ENCODE measurements around the gene NAIF1.
"Not testable (repeated sequence)": the region's sequence is repeated elsewhere in the genome, so short reads cannot be mapped to it uniquely, and the experiment has no call there.

Gene NAIF1

GRCh38 chr9:128066713-128067644, at the start of gene NAIF1:
Gene NAIF1 (minus strand): TSS chr9:128067320. CDS start chr9:128067101, 219 bp downstream.
- Histone ChIP-seq H3K27ac (ENCODE audit: low read depth, low read length) (peak within 1 kb of the TSS; percentile 98), H3K27me3 (ENCODE audit: insufficient read depth, low read length) (no peaks in the 10 kb centered on the region), H3K4me3 (ENCODE audit: low read depth, low read length) (peak within 1 kb of the TSS; percentile 94), H2AFZ (ENCODE audit: low read length, unreplicated experiment) (peak within 1 kb of the TSS; percentile 92), H3K36me3 (ENCODE audit: insufficient read depth, low read length) (no peaks in the 10 kb centered on the region), H3K79me2 (ENCODE audit: control insufficient read depth, insufficient read depth, low read length, unreplicated experiment) (peaks cover 45% of the 10 kb centered on the region), H3K4me1 (ENCODE audit: control insufficient read depth, insufficient read depth, low read length, unreplicated experiment) (peaks cover 22% of the 10 kb centered on the region)

- no peak overlapping the region for H2AFZ ChIP-seq (ENCODE audit: low read length, unreplicated experiment)
- H3K27ac ChIP-seq (ENCODE audit: low read depth, low read length) = no peak overlapping the region
- H3K27me3 ChIP-seq (ENCODE audit: insufficient read depth, low read length) = no peaks in the 10 kb centered on the region
- H3K79me2 ChIP-seq (ENCODE audit: control insufficient read depth, insufficient read depth, low read length, unreplicated experiment) = no peaks in the 10 kb centered on the region
- H3K4me3 ChIP-seq (ENCODE audit: low read depth, low read length) = no peak overlapping the region
- H3K36me3 ChIP-seq (ENCODE audit: insufficient read depth, low read length) = peaks cover 4% of the 10 kb centered on the region; the same call in 1 of the 2 replicates
- H3K4me1 ChIP-seq (ENCODE audit: control insufficient read depth, insufficient read depth, low read length, unreplicated experiment) = no peaks in the 10 kb centered on the region
These were observed 49.3 kb upstream of the NAIF1 start for GRCh38 chr9:128116104-128117083.

GRCh38 chr9:128115187-128116103, 48.3 kb upstream of the NAIF1 start:
- H3K4me3 ChIP-seq (ENCODE audit: low read depth, low read length) = no peak overlapping the region
- H3K36me3 ChIP-seq (ENCODE audit: insufficient read depth, low read length) = peaks cover 4% of the 10 kb centered on the region; the same call in 1 of the 2 replicates
- no peaks in the 10 kb centered on the region for H3K79me2 ChIP-seq (ENCODE audit: control insufficient read depth, insufficient read depth, low read length, unreplicated experiment)
- no peaks in the 10 kb centered on the region for H3K4me1 ChIP-seq (ENCODE audit: control insufficient read depth, insufficient read depth, low read length, unreplicated experiment)
- H2AFZ ChIP-seq (ENCODE audit: low read length, unreplicated experiment) = no peak overlapping the region
- no peaks in the 10 kb centered on the region for H3K27me3 ChIP-seq (ENCODE audit: insufficient read depth, low read length)
- H3K27ac ChIP-seq (ENCODE audit: low read depth, low read length) = no peak overlapping the region

- Histone ChIP-seq H3K4me3 (ENCODE audit: low read depth, low read length) (no peak overlapping the region), H3K36me3 (ENCODE audit: insufficient read depth, low read length) (peaks cover 4% of the 10 kb centered on the region; the same call in 1 of the 2 replicates), H3K79me2 (ENCODE audit: control insufficient read depth, insufficient read depth, low read length, unreplicated experiment) (no peaks in the 10 kb centered on the region), H3K27me3 (ENCODE audit: insufficient read depth, low read length) (no peaks in the 10 kb centered on the region), H2AFZ (ENCODE audit: low read length, unreplicated experiment) (no peak overlapping the region), H3K27ac (ENCODE audit: low read depth, low read length) (no peak overlapping the region), H3K4me1 (ENCODE audit: control insufficient read depth, insufficient read depth, low read length, unreplicated experiment) (no peaks in the 10 kb centered on the region)
These were observed 47.4 kb upstream of the NAIF1 start for GRCh38 chr9:128114326-128115186.

- H3K27me3 ChIP-seq (ENCODE audit: insufficient read depth, low read length) = no peaks in the 10 kb centered on the region
- no peaks in the 10 kb centered on the region for H3K79me2 ChIP-seq (ENCODE audit: control insufficient read depth, insufficient read depth, low read length, unreplicated experiment)
- H3K36me3 ChIP-seq (ENCODE audit: insufficient read depth, low read length) = peaks cover 4% of the 10 kb centered on the region; the same call in 1 of the 2 replicates
- no peak overlapping the region for H3K27ac ChIP-seq (ENCODE audit: low read depth, low read length)
- H2AFZ ChIP-seq (ENCODE audit: low read length, unreplicated experiment) = no peak overlapping the region
- no peak overlapping the region for H3K4me3 ChIP-seq (ENCODE audit: low read depth, low read length)
- no peaks in the 10 kb centered on the region for H3K4me1 ChIP-seq (ENCODE audit: control insufficient read depth, insufficient read depth, low read length, unreplicated experiment)
These were observed 46.6 kb upstream of the NAIF1 start for GRCh38 chr9:128113526-128114325.

- not testable (repeated sequence) for H3K79me2 ChIP-seq (ENCODE audit: control insufficient read depth, insufficient read depth, low read length, unreplicated experiment); H3K27me3 ChIP-seq (ENCODE audit: insufficient read depth, low read length); H3K4me3 ChIP-seq (ENCODE audit: low read depth, low read length); H3K4me1 ChIP-seq (ENCODE audit: control insufficient read depth, insufficient read depth, low read length, unreplicated experiment); H2AFZ ChIP-seq (ENCODE audit: low read length, unreplicated experiment); H3K36me3 ChIP-seq (ENCODE audit: insufficient read depth, low read length); H3K27ac ChIP-seq (ENCODE audit: low read depth, low read length)
These were observed 44.6 kb upstream of the NAIF1 start for GRCh38 chr9:128111726-128112125.

- Histone ChIP-seq H3K27ac (ENCODE audit: low read depth, low read length) (no peak overlapping the region), H2AFZ (ENCODE audit: low read length, unreplicated experiment) (no peak overlapping the region), H3K4me3 (ENCODE audit: low read depth, low read length) (no peak overlapping the region), H3K4me1 (ENCODE audit: control insufficient read depth, insufficient read depth, low read length, unreplicated experiment) (no peaks in the 10 kb centered on the region), H3K27me3 (ENCODE audit: insufficient read depth, low read length) (no peaks in the 10 kb centered on the region), H3K79me2 (ENCODE audit: control insufficient read depth, insufficient read depth, low read length, unreplicated experiment) (no peaks in the 10 kb centered on the region), H3K36me3 (ENCODE audit: insufficient read depth, low read length) (peaks cover 14% of the 10 kb centered on the region; the same call in 1 of the 2 replicates)
These were observed 42.1 kb upstream of the NAIF1 start for GRCh38 chr9:128109050-128109709.

- Histone ChIP-seq H3K27me3 (ENCODE audit: insufficient read depth, low read length) (no peaks in the 10 kb centered on the region), H3K79me2 (ENCODE audit: control insufficient read depth, insufficient read depth, low read length, unreplicated experiment) (no peaks in the 10 kb centered on the region), H3K27ac (ENCODE audit: low read depth, low read length) (no peak overlapping the region), H3K36me3 (ENCODE audit: insufficient read depth, low read length) (peaks cover 18% of the 10 kb centered on the region; the same call in 1 of the 2 replicates), H3K4me1 (ENCODE audit: control insufficient read depth, insufficient read depth, low read length, unreplicated experiment) (no peaks in the 10 kb centered on the region), H3K4me3 (ENCODE audit: low read depth, low read length) (no peak overlapping the region), H2AFZ (ENCODE audit: low read length, unreplicated experiment) (no peak overlapping the region)
These were observed 41.3 kb upstream of the NAIF1 start for GRCh38 chr9:128108269-128109049.

Data from ACC112 (cell line).